Endothelial cell of hepatic sinusoid (primary cell): ENCODE measurements around the gene PHF21A.

ENCODE experiments used
- in situ Hi-C: cut with HindIII; loops from 2 replicates; pipeline ENCODE4 v1.10.0; 2017; ENCODE audit warnings: low sequenced_read_pairs

PHF21A gene

DNA sequence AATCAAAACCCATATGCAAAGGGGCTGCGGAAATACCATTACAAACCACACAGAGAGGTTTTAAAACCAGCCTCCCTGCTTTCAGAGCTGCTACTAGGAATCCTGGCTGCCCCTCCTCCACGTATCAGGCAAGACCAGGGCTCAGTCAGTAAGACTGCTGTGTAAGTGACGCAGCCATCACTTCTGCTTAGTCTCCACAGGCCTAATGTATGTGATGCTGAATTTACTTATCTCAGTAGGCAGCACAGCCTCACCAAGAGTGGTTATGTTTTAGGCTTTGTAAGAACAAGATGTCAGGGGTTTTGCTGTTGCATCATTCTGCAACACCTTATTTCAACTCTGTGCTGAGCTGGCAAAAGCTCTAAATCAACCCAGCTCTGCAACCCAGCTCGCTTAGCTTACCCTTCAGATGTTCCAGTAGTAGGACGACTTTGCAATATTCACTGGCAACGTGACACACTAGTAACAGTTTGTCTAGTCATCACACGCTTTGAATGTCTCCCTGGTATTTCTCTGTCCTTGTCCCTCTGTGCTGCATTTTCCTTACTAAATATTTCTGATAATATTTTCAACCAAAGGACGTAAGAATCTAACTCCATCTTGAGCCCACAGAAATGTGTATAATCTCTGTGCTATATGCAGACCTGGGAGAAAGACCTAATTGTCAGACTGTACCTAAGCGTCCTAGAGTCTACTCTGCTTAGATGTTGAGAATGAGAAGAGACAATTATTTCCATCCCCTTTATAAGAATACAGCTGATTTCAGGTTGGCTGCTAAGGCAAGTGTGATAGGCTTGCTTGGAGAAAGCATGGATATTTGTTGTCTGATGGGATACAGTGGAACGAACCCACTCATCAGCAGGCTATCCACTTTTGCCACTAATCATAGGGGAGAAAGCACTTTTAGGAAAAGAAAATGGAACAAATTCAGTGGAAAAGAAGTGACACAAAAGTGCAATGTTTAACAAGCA is 126.6 kb downstream of the PHF21A start:
- in situ Hi-C loops, result no loop called here

DNA sequence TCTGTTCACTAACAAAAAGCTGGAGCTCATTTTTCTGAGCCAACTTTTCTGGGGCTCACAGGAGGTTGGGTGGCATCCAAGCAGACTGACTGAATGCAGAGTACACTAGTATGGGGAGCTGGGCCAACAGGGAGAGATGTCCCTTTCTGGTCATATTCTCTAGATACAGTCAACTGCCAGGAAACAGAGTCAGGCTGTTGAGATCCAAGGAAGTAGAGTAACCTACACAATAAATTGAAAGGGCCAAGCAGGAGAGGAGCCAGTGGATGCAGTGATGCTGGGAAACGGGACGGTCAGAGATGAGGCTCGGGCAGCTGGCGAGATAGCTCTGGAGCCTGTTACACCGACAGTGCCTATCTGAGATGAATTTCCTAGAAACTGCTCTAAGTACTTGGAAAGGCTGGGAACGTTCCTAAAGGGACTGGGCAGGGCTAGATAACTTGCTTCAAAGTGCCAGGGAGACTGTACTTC is 127.7 kb downstream of the PHF21A start:
- in situ Hi-C loops, result no loop called here

DNA sequence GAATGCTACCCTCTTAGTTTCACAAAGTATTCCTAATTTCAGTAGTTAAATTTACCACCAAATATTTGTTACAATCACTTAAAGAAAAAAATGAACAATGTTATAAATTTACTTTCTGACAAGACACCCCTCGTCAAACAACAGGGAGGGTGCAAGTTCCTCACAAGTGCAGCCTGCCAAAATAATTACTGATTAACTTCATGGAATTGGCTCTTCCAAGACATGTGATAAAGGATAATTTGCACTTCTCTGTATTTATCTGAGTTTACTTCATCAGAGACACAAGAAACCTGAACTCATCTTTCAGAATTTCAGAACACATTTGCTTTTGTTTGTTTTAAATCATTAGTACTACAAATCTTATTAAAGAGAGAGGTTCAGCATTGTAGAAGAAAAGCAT is 132.3 kb downstream of the PHF21A start:
- in situ Hi-C loops, result no loop called here

DNA sequence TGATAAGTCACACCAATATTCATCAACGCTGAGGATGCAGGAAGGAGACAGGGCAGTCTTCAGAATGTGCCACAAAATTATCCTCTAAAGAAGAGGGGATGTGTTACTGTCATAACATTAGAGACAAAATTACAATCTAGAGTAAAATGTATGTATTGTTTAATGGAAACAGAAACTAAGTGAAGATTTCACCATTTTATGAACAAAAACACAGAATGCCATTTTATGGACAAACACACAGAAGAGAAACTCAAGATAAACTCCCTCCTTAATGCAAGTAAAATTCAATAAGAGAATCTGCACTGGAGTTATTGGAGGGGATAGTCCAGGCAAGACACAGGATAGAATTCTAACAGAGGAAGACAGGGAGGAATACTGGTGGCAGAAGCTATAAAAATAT is 136.0 kb downstream of the PHF21A start:
- in situ Hi-C loops, result no loop called here

DNA sequence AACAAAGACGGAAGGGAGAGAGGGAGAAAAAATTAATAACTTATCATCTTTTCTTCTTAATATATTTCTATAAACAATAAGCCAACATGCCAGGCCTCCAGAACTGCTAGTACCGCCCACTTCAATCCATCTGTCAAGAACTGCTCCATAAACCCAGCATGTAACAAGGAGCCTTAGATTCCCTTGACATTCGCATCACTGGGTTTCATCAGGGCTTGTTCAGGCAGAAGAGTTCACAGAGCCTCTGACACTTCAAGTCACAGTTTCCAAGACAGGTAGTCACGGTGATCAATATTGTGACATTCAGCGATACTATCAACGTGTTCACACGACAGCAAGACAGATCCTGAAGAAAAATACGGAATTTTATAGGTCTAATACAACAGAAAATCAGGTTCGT is 137.1 kb downstream of the PHF21A start:
- in situ Hi-C loops, result loop anchor here (5.0 kb wide), 1 partner anchor 88 kb away; no protein-coding TSS in a partner anchor

DNA sequence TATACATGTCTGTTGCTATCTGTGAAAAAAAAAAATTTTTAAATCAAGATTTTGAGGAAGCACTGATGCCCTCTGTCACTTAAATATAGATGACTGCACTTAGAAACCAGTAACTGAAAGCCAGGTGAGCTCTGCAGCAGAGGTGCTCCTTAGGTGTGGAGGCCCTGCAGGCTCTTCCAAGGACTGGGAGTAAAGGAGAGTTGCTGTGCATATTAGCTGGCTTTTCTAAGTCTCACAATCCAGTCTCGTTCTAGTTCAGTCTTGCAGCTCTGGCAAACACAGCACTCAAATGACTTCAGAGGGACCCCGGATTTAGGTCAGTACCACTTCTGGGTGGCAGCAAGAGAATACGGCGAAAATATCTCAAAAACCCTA is 137.8 kb downstream of the PHF21A start:
- in situ Hi-C loops, result loop anchor here (5.0 kb wide), 1 partner anchor 89 kb away; no protein-coding TSS in a partner anchor

DNA sequence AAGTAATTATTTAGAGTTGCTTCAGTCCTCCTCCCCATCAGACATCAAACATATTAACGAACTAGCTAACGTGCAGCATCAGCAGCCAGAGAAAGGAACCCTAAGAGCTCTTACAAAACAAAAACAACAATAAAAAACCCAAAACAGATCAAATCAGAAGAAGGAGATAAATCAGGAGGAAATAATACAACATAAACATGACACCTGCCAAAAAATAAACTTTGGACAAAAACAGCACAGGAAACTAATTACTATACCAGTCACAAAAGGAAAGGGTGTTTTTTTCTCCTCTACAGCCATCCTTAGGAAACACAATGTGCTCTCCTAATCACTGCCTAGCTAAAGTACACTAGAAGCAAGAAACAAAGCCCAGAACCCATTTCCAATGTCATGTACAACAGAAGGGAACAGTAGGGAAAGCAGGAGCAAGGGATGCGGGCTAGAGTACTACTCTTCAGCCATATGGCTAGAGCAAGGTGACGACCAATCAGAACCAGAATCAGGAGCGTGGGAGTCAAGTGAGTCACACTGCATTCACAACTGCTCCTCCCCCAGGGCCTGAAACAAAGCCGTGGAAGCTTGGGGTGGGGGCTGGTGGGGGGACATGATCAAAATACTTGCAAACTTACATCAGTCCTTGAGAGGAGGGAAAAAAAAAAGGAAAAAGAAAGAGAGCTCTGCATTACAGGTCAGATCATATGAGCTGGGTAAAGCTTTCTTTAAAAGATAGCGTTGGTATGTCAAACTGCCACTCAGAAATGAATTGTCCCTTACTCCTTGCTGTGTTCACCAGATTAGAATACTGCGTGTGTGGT is 138.4 kb downstream of the PHF21A start:
- in situ Hi-C loops, result loop anchor here (5.0 kb wide), 1 partner anchor 89 kb away; no protein-coding TSS in a partner anchor

DNA sequence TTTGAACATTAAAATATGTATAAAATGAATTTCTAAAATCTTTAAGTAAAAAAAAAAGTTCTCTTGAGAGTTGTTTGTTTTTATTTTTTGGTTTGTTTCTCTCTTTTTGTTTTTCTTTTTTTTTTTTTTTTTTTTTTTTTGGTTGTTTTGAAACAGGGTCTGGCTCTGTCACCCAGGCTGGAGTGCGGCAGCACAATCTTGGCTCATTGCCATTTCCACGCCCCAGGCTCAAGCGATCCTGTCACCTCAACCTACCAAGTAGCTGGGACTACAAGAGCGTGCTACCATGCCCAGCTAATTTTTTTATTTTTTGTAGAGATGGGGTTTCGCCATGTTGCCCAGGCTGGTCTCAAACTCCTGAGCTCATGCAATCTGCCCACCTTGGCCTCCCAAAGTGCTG is 139.4 kb downstream of the PHF21A start:
- in situ Hi-C loops, result loop anchor here (5.0 kb wide), 1 partner anchor 90 kb away; no protein-coding TSS in a partner anchor

DNA sequence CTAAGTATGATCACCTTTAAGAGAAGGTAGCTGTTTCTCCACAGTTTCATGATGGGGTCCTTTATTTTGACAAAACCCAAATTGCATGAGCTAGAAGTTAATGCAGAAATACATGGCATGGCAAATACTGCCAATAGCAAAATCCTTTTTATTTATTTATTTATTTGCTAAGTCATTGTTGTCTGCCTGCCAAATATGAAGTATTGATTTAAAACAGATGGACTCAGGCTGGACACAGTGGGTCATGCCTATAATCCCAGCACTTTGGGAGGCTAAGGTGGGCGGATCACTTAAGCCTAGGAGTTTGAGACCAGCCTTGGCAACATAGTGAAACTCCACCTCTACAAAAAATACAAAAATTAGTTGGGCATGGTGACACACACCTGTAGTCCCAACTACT is 146.4 kb downstream of the PHF21A start:
- in situ Hi-C loops, result no loop called here

DNA sequence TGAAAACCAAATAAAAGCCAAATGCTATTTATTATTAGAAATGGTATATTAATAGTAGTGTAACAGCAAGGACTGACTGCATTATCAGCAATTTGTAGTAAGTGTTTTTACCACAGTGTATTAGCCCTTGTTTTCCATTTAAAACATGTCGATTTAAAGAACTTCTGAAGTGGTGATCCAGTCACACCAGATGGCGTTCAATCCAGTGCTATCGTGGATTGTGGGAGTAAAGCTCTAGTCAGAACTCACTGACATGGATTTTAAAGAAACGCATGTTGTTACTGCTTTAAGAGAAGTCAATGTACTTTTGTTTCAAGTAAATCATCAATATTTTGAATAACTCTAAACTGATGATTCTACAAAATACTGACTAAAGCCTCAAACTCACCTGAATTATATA is 147.7 kb downstream of the PHF21A start:
- in situ Hi-C loops, result no loop called here

DNA sequence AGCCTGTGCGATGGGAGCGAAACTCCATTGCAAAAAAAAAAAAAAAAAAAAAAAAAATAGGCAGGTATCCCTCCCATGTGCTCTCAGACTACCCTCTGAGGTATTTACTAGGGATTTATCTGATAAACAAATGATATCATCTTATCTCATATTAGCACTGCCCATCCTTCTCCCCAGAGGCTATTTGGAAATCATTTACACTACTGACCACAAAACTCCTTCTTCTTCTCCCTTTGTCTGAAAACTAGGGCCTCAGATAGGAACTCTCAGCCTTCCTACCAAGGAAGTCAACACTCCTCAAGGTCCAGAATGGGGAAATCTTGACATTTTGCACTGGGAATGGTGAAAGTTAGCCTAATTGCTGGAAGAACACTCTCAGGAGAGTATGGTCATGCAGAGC is 152.4 kb downstream of the PHF21A start:
- in situ Hi-C loops, result no loop called here

DNA sequence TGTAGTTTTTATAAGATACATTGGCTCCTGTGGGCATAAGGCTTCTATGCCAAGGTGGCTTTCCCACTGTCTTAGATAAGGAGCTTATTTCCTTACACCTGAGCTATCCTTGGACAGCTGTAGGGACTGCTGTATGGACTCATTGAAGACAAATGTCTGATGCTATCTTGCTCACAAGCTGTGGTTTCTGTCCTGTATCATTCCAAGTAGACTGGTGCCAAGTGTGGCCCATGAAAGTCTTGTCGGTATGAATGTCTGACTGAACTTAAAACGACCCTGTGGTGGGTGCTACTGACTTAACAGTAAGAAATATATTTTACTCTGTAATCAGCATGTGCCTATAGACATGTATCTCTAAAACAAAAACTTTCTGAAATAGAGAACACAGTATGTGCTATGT is 153.7 kb downstream of the PHF21A start:
- in situ Hi-C loops, result no loop called here

DNA sequence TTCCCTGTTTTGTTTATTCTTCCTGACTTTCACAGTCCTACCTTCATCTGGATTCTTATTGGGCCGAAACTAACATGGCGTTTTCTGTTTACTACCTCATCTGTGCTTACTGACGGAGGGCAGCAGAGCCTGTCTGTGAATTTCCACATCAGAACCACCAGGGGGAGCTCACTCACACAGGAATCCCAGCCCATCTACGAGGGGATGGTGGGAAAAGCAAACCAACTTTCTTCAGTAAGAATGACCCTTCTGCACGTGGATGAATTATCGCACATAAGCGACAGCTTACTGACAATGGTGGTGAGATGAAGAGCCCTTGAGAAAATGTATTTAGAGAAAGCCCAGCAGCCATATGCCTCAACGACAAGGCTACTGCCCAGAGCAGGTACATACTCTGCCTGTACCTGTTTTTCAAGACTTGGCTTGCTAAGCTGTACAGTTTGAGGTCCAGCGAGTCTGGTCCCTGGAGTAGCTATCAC is 156.3 kb downstream of the PHF21A start:
- in situ Hi-C loops, result no loop called here

DNA sequence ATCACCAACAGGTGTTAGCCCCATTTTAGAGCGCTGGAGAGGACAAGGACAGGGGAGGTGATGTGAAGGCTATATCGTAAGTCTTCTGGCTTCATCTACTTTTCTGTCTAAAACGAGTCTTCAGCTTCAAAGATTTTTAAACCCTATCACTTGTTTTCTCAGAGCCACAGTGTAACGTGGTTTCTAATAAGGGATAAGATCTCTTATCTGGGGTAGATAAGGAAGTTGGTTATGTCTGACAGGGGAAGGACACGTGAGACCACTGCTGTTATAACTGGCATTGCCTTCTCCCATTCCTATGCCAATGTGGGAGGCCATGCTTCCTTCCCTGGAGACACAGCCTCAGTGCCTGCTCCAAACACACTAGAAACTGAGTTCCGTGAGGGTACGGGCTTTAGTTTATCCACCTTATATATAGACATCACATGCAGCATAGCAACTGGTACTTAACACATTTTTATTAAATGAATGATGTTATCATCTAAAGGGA is 159.5 kb downstream of the PHF21A start:
- in situ Hi-C loops, result no loop called here

DNA sequence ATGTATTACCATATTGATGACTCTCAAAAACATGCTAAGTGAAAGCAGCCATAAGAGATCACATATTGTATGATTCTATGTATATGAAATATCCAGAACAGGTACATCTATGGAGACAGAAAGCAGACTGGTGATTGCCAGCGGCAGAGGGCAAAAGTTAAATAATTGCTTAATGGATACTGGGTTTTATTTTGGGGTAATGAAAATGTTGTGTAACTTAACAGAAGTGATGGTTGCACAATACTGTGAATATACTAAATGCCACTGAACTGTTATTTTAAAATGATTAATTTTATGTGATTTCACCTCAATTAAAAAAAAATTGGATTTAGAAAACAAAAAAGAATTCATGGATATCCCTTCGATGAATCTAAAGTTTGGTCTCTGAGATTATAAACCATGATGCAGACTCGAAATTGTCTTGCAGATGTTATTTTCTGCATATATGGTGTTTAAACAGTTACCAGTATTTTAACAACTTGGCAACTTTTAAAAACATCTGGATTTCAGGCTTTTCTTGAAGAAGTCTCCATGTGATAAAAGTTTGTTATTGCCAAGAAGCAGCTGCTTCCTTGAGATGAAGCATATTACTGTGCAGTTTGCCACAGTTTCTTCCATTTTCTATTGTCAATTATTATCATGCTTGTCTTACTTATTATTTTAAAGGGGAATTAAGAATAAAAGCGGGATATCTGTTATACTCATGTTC is 160.7 kb downstream of the PHF21A start:
- in situ Hi-C loops, result no loop called here

DNA sequence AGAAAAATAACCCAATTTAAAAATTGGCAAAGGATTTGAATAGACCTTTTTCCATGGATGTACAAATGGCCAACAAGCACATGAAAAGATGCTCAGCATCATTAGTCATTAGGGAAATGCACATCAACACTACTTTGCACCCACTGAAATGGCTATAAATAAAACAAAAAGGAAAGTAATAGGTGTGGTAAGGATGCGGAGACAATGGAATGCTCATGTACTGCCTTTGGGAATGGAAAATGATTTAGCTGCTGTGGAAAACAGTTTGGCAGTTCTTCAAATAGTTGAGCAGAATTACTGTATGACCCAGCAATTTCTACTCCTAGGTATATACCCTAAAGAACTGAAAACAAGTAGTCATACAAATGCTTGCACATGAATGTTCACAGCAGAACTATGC is 161.4 kb downstream of the PHF21A start:
- in situ Hi-C loops, result no loop called here

DNA sequence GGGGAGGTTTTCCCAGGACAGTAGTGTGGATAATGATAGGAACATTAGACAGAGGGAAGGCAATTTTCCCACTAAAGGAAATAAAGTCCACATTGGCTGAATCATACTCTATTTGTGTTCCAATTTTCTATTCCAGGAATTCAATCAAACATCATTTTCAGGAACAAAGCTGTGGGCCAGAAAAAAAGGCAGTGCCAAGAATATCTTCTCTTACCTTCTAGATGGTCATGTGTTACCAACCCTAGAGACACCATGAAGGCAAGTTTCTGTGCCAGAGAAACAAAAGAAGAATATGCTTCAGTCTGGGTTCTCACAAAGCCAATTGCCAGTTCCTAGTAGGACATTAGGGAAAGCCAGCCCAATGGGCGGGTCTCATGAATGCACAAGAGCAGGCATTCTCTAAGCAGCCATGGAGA is 171.3 kb downstream of the PHF21A start:
- in situ Hi-C loops, result no loop called here

DNA sequence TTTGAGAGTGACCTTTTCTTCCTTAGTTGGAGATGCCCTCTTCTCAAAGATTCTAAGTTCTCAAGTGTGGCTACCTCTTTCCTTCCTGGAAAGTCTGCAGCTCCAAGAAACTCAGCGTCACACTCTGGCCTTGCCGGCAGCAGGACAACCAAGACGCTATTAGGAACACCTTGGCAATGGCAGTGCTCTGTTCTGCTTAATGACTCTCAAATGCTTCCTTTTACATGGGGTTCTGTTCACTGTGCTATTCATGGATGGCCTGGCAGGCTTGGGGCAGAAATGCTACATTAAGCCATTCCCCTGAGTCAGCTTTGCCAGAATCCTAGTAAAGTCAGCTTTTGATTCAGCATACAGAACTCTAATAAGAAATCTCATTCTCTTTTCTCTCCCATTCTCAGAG is 172.9 kb downstream of the PHF21A start:
- in situ Hi-C loops, result no loop called here

DNA sequence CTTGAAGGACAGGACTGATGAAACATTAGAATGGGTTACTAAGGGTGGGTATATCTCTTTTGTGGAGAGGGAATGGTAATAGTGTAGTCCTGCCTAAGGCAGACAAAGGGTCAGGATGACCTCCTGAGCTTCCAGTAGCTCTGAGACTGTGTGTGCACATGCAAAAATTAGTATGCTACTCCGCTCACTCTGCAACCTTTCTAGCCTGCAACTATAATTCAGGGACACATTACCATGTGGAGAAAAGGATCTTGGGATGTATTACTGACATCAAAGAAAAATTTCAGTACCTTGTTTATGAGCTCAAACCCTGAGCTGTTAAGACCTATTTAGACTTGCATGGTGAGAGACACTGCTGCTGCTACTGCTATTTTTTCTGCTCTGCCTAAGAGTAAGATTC is 173.4 kb downstream of the PHF21A start:
- in situ Hi-C loops, result no loop called here

DNA sequence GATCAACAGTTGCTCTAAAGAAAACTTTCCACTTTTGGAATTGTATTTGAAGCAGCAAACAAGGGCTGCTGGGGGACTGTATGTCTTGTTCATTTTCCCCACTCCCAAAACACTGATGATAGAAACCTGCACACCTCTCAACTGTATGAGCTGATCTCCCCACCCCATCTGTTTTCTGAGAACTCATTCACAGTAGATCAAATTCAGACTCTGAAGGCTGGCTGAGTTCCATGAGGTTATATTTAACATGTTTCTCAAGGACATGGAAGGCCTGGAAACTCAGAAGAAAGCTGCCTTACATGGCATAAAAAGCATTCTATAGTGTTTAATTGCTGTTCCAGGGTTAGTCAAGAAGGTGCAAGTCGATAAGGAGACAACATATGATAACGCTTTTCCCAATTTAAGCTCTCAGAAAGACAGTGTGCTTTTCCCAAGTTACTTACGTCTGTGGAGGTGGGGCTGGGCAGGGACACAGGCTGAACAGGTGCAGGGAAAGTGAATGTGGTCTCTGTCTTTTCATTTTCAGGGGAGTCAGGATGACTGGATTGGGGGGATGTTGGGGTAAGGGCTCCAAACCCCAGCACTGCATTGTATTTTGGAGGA is 175.8 kb downstream of the PHF21A start:
- in situ Hi-C loops, result no loop called here
